CD14-positive monocyte (primary cell): Measurements from ENCODE around the gene IDI1. TPM values are rescaled to one million over a fixed set of nuclear protein-coding genes. Genes with fewer than 3 reads are reported as not detected.

ENCODE experiments used
- DNase-seq, 3 donors: peaks; one replicate each; pipeline ENCODE4 v3.0.0-alpha.2; 2011 to 2022
- H2AFZ ChIP-seq: 2 replicates; pipeline ENCODE4 v1.6.0; 2012; ENCODE audit warnings: mild to moderate bottlenecking, low read depth, low read length, inconsistent platforms; ENCODE audit not compliant: insufficient read depth, poor library complexity, severe bottlenecking
- H3K27ac ChIP-seq, 2 donors: 1 replicate in 1 of 2; 2 replicates in 1 of 2; pipeline ENCODE4 v1.5.1; 2012 to 2013; ENCODE audit warnings: low read length in 2 of 2, control low read depth in 1 of 2, inconsistent platforms in 1 of 2, low read depth in 1 of 2, mild to moderate bottlenecking in 1 of 2
- H3K27me3 ChIP-seq, 2 donors: one replicate each; pipeline versions ENCODE4 v1.6.0 to v1.6.1; 2011 to 2013; ENCODE audit warnings: low read length in 2 of 2; ENCODE audit not compliant: control insufficient read depth in 2 of 2, insufficient read depth in 2 of 2
- H3K36me3 ChIP-seq, 2 donors: replicated peaks in 1 of 2; 1 replicate in 1 of 2; 2 replicates in 1 of 2; pipeline versions ENCODE4 v1.5.1 to v1.6.1; 2012 to 2013; ENCODE audit warnings: low read length in 2 of 2, control low read depth in 1 of 2, inconsistent platforms in 1 of 2, mild to moderate bottlenecking in 1 of 2; ENCODE audit not compliant: insufficient read depth in 2 of 2, control insufficient read depth in 1 of 2
- H3K4me1 ChIP-seq, 2 donors: 1 replicate in 1 of 2; 2 replicates in 1 of 2; pipeline versions ENCODE4 v1.5.1 to v1.6.1; 2012 to 2013; ENCODE audit warnings: low read length in 2 of 2, control low read depth in 1 of 2, inconsistent platforms in 1 of 2, mild to moderate bottlenecking in 1 of 2, moderate library complexity in 1 of 2; ENCODE audit not compliant: insufficient read depth in 2 of 2, control insufficient read depth in 1 of 2
- H3K4me2 ChIP-seq: replicated peaks from 2 replicates; pipeline ENCODE3; 2012; ENCODE audit warnings: low read length, moderate library complexity, mild to moderate bottlenecking; ENCODE audit not compliant: poor library complexity, severe bottlenecking; ENCODE audit errors: extremely low read depth
- H3K4me3 ChIP-seq, 3 experiments: fragments of 200-600 bp in 1 of 3; sonication (generic) in 1 of 3; replicated peaks in 1 of 3; 1 replicate in 2 of 3; 2 replicates in 1 of 3; pipeline ENCODE4 v1.5.1; 2011 to 2013; ENCODE audit warnings: low read length in 3 of 3, mild to moderate bottlenecking in 3 of 3, control low read depth in 2 of 3, low read depth in 2 of 3, inconsistent platforms in 1 of 3, moderate library complexity in 1 of 3
- H3K79me2 ChIP-seq: 2 replicates; pipeline ENCODE4 v1.6.0; 2012; ENCODE audit warnings: mild to moderate bottlenecking, control low read depth, inconsistent platforms, low read length, moderate library complexity; ENCODE audit not compliant: insufficient read depth
- H3K9ac ChIP-seq: 2 replicates; pipeline ENCODE4 v1.6.0; 2017; ENCODE audit warnings: low read length, mild to moderate bottlenecking; ENCODE audit not compliant: insufficient read depth, poor library complexity, severe bottlenecking
- H3K9me3 ChIP-seq, 2 donors: replicated peaks in 1 of 2; 1 replicate in 1 of 2; 2 replicates in 1 of 2; pipeline versions ENCODE4 v1.5.1 to v1.6.1; 2012 to 2013; ENCODE audit warnings: low read length in 2 of 2, control low read depth in 1 of 2; ENCODE audit not compliant: control insufficient read depth in 1 of 2, insufficient read depth in 1 of 2
- H4K20me1 ChIP-seq: 2 replicates; pipeline ENCODE4 v1.6.0; 2012; ENCODE audit warnings: mild to moderate bottlenecking, low read length, control low read depth, moderate library complexity; ENCODE audit not compliant: insufficient read depth
- H3K27ac Mint-ChIP-seq, 7 donors: one replicate each; pipeline ENCODE4 v1.8.0; 2020; ENCODE audit warnings: mild to moderate bottlenecking in 7 of 7, mixed read lengths in 7 of 7, moderate library complexity in 6 of 7, inconsistent platforms in 2 of 7
- H3K27me3 Mint-ChIP-seq, 3 donors: one replicate each; pipeline ENCODE4 v1.8.0; 2021 to 2022; ENCODE audit warnings: low read depth in 3 of 3, mild to moderate bottlenecking in 3 of 3, mixed read lengths in 3 of 3, moderate library complexity in 3 of 3, inconsistent platforms in 1 of 3
- H3K36me3 Mint-ChIP-seq, 2 donors: one replicate each; pipeline ENCODE4 v1.8.0; 2020; ENCODE audit warnings: mixed read lengths in 2 of 2, inconsistent platforms in 1 of 2, mild to moderate bottlenecking in 1 of 2
- H3K4me1 Mint-ChIP-seq: one replicate; pipeline ENCODE4 v1.8.0; 2020; ENCODE audit warnings: mild to moderate bottlenecking, mixed read lengths
- H3K4me3 Mint-ChIP-seq, 2 donors: one replicate each; pipeline ENCODE4 v1.8.0; 2020; ENCODE audit warnings: mild to moderate bottlenecking in 2 of 2, mixed read lengths in 2 of 2, moderate library complexity in 1 of 2
- H3K9me3 Mint-ChIP-seq, 7 donors: one replicate each; pipeline ENCODE4 v1.8.0; 2020 to 2022; ENCODE audit warnings: mixed read lengths in 7 of 7, mild to moderate bottlenecking in 6 of 7, moderate library complexity in 6 of 7, inconsistent platforms in 2 of 7
- WGBS: methylation state at CpG from one replicate; pipeline ENCODE4 v1.1.5; 2013; ENCODE audit warnings: missing lambda C conversion rate; ENCODE audit not compliant: insufficient coverage; 5-methylcytosine and 5-hydroxymethylcytosine counted together
- intact Hi-C, 2 donors: fragments of 100-400 bp; cut with micrococcal nuclease; formaldehyde crosslinking; loops; one replicate each; pipeline versions ENCODE4 v1.15.0 to v1.15.1; 2023
- polyA plus RNA-seq, 3 donors: library from polyadenylated mRNA; depleted of rRNA in 1 of 3; unstranded in 2 of 3; stranded (reverse) in 1 of 3; fragments of 300-500 nt in 2 of 3; fragments of >200 nt in 1 of 3; fragmentation: Illumina TruSeq in 2 of 3; gene quantifications; 1 replicate in 2 of 3; 2 replicates in 1 of 3; pipeline ENCODE4 v1.2.3, GENCODE V29; 2012 to 2021
- TF ChIP-seq, protein P1 (sequence below): fragments of 200-600 bp; IDR thresholded peaks from one replicate; pipeline ENCODE4 v1.8.0; 2022; ENCODE audit warnings: antibody characterized with exemption, mild to moderate bottlenecking

The IDI1 gene
- polyA plus RNA-seq, 3 donors, result 35.0 to 139 (median 46.9) TPM

DNA sequence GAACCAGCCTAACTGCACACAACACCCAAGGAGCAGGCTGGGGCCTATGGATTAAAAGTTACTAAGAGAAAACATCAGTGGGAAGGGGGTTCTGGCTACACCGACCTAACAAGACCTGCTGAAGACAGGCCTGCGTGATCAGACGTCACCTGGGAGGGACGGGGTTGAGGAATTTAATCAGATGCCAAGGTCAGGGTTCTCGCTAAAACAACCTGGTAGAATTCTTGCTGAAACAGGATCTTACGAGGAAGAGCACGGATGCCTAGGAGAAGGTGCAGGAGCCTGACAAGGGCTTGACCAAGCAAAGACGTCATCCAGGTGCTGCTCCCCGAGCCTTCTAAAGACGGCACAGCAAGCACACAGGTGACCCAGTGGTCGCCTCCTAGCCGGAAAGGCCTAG lies 24.8 kb downstream of the IDI1 start:
- Mint-ChIP-seq H3K4me1 (no peaks in the 10 kb centered on the region), H3K36me3 (peaks cover 15 to 21% of the 10 kb centered on the region in 2 donors), H3K4me3 (no peak overlapping the region), H3K9me3 (peaks cover 0 to 4% (median 2%) of the 10 kb centered on the region in 7 donors), H3K27ac (no peak overlapping the region), H3K27me3 (no peaks in the 10 kb centered on the region)
- Histone ChIP-seq H3K36me3 (peaks cover 13 to 15% of the 10 kb centered on the region in 2 donors), H3K4me3 (no peak overlapping the region), H2AFZ (no peak overlapping the region), H3K9ac (no peak overlapping the region), H3K27me3 (no peaks in the 10 kb centered on the region), H4K20me1 (no peaks in the 10 kb centered on the region), H3K27ac (no peak overlapping the region), H3K4me1 (no peaks in the 10 kb centered on the region), H3K79me2 (no peaks in the 10 kb centered on the region), H3K9me3 (no peaks in the 10 kb centered on the region), H3K4me2 (no peak overlapping the region)
- TF ChIP-seq, protein P1, sequence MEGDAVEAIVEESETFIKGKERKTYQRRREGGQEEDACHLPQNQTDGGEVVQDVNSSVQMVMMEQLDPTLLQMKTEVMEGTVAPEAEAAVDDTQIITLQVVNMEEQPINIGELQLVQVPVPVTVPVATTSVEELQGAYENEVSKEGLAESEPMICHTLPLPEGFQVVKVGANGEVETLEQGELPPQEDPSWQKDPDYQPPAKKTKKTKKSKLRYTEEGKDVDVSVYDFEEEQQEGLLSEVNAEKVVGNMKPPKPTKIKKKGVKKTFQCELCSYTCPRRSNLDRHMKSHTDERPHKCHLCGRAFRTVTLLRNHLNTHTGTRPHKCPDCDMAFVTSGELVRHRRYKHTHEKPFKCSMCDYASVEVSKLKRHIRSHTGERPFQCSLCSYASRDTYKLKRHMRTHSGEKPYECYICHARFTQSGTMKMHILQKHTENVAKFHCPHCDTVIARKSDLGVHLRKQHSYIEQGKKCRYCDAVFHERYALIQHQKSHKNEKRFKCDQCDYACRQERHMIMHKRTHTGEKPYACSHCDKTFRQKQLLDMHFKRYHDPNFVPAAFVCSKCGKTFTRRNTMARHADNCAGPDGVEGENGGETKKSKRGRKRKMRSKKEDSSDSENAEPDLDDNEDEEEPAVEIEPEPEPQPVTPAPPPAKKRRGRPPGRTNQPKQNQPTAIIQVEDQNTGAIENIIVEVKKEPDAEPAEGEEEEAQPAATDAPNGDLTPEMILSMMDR, result no peak
- no peak for DNase-seq
- 98% methylated on average over 12 of the region's 12 CpGs for WGBS
- intact Hi-C loops, result no loop called here

DNA sequence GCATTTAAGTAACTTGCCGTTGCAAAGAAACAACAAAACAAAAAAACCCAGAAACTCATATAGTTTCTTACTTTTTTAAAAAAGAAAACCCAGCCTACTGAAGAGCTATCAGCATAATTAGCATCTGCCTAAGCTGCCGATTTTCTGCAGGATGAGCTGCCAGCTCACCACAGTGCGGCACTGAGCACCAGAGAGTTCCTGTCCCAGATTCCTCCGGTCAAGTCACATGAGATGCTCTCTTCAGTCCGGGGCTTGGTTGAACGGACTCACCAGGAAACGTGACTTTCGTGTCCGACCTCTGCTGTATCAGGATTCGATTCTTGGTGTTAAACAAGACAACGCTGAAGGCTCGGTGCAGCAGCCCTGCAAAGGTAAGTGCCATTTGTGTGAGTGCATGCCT lies 26.5 kb downstream of the IDI1 start:
- TF ChIP-seq, protein P1, result no peak
- peak overlapping the region in 1 of 7 donors; percentile 0 for H3K27ac Mint-ChIP-seq
- H2AFZ ChIP-seq, result no peak overlapping the region
- no peak for DNase-seq
- no peaks in the 10 kb centered on the region for H3K27me3 Mint-ChIP-seq
- no peaks in the 10 kb centered on the region for H4K20me1 ChIP-seq
- H3K4me1 Mint-ChIP-seq, result no peaks in the 10 kb centered on the region
- no peaks in the 10 kb centered on the region for H3K9me3 ChIP-seq
- H3K36me3 Mint-ChIP-seq, result peaks cover 26 to 37% of the 10 kb centered on the region in 2 donors
- no peaks in the 10 kb centered on the region for H3K4me1 ChIP-seq
- WGBS, result 91% methylated on average over 11 of the region's 12 CpGs
- H3K36me3 ChIP-seq, result peaks cover 24 to 27% of the 10 kb centered on the region in 2 donors
- no peak overlapping the region for H3K9ac ChIP-seq
- intact Hi-C loops, result no loop called here
- no peak overlapping the region for H3K4me3 Mint-ChIP-seq
- peaks cover 0 to 4% (median 2%) of the 10 kb centered on the region in 7 donors for H3K9me3 Mint-ChIP-seq
- no peaks in the 10 kb centered on the region for H3K79me2 ChIP-seq
- H3K4me2 ChIP-seq, result no peak overlapping the region
- H3K27ac ChIP-seq, result no peak overlapping the region
- H3K27me3 ChIP-seq, result no peaks in the 10 kb centered on the region
- no peak overlapping the region for H3K4me3 ChIP-seq
